EL (cell line): ENCODE results near the gene YARS1.
"Not testable (repeated sequence)": the region's sequence is repeated elsewhere in the genome, so short reads cannot be mapped to it uniquely, and the experiment has no call there.

Experiments
- DNase-seq: peaks from one replicate; pipeline ENCODE4 v3.0.0-alpha.2; 2016

The YARS1 gene

DNA sequence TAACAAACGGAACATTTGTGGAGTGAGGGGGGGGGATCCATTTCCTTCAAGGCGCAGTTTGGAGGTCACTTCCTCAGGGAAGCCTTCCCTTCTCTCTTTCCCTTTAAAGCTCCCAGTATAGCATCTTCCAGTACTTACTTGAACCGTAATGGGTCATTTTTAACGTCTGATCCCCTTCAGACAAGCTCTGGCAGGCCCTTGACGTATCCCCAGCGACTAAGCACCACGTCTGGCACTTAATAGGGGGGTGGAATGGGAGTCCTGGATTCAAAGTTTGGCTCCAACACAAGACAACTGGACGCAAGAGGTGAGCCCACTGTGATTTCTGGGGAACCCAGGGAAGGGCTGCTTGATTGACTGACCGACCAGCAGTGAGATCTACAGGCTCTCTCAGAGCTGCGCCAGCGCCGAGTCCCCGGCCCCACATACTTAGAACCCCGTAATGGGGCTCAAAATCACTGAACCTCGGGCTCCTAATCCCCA is 441 bp downstream of the YARS1 start:
- DNase-seq = peak; percentile 45

DNA sequence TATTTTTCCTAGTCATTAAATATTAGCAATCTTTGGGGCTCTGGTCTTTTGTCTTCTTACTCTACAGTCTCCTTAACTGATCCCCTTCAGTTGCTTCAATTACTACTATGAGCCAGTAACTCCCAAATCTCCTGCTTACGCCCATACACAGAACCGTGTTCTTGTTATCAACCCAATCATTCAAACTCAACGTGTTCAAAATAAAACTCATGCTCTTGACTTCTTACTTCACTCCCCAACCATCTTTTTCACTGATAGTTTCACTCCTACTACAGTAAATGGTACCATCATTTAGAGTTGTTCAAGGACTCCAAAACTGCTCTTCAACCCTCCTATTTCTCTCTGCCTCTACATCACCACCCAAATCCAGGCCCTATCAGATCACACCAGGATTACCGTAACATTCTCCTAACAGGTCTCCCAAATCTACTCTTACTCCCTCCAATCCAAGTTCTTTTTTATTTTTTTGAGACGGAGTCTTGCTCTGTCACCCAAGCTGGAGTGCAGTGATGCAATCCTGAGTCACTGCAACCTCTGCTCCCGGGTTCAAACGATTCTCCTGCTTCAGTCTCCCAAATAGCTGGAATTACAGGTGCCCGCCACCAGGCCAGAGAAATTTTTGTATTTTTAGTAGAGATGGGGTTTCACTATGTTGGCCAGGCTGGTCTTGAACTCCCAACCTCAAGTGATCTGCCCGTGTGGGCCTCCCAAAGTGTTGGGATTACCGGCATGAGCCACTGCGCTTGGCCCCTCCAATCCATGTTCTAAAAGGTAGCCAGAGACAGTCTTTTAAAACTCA is 3.0 kb downstream of the YARS1 start:
- DNase-seq = peak; percentile 68

DNA sequence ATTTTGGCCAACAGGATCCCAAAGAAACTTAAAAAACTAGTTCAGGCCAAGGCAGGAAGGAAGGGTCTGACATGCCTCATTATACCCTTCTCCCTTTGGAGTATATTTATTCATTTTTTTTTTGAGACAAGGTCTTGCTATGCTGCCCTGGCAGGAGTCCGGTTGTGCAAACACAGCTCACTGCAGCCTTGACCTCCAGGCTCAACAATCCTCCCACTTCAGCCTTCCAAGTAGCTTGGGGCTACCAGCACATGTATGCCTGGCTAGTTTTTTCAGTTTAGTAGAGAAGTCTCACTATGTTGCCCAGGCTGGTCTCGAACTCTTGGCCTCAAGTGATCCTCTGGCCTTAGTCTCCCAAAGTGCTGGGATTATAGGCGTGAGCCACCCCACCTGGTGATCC is 5.2 kb downstream of the YARS1 start:
- no peak for DNase-seq

DNA sequence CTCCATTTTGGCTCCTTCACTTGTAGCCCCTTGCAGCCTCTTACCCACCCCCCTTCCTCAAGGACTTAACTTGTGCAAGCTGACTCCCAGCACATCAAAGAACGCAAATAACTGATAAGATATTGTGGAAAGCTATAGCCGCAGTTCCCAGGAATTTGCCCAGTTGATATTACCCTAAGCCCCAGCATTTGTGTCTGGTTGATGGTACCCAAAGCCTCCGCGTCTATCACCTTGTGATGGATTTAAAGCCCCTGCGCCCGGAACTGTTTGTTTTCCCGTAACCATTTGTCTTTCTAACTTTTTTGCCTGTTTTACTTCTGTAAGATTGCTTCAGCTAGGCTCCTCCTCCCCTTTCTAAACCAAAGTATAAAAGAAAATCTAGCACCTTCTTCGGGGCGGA is 5.9 kb downstream of the YARS1 start:
- no peak for DNase-seq

DNA sequence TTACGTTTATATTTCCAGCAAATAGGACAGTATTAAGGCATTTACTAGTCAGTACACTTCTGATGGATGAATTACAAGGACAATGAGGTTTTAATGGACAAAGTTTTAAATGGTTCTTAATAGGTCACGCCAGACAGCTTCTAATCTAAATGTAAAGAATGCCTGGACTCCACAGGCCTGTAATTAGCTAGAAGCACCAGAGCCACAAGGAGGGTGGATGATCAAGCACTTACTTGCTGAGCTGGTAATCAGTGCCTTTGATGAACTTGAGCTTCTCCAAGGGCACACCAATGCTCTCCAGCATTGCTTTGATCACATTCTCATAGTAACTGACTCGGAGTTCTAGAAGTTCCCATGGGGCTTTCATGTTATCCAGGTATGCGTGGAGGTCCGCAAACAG is 6.8 kb downstream of the YARS1 start:
- no peak for DNase-seq

DNA sequence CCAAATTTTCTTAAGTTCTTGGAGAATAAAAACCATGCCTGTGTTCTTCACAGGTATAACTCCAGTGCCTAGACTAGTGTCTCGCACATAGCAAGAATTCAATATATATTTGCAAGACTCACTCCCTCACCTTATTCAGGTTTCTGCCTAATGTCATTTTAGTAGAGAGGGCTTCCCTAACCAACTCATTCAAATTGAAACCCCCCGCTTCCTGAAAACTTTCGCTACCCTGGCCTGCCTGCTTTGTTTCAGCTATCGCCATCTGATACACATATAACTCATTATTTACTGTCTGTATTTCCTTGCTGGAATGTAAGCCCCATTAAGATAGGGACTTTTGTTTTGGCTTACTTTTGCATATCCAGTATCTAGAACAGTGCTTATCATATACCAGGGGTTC is 8.6 kb downstream of the YARS1 start:
- no peak for DNase-seq

DNA sequence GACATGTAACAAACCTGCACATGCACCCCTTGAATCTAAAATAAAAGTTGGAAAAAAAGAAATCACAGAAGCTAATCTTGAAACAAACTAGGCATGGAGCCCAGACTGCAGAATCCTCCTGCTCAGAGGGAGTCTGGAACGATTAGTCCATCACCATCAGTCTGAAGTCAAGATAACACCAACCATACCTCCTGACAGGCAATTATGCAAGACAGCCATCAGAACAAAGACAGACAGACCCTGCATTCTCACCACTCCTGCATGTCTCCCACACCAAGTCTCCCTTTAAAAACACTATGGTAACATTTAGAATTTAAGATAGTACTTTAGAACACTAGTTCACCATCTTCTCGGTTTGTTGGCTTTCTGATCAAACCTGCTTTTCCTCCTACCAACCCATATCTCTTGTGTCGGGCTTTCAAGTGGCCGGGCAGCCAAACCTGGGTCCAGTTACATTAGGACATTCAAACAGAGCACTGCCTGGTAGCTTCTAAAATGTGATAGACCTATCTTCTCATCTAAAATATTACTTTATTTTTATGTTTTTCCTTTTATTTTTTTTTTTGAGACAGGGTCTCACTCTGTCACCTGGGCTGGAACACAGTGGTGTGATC is 10.1 kb downstream of the YARS1 start:
- no peak for DNase-seq

DNA sequence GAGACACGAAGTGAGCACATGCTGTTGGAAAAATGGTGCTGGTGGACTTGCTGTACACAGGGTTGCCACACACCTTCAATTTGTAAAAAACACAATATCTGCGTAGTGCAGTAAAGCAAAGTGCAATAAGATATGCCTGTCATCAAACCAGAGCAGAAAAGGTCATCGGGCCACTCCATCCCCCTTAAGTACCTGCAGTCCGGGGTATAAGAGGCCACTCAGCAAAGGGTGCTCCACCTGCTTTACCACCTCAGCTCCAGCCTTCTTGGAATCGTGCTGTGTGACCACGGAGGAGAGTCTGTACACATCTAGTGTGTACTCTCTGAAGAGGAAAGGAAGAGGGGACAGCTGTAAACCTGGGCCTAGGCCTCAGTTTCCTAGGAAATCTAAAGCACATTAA is 10.9 kb downstream of the YARS1 start:
- DNase-seq = no peak

DNA sequence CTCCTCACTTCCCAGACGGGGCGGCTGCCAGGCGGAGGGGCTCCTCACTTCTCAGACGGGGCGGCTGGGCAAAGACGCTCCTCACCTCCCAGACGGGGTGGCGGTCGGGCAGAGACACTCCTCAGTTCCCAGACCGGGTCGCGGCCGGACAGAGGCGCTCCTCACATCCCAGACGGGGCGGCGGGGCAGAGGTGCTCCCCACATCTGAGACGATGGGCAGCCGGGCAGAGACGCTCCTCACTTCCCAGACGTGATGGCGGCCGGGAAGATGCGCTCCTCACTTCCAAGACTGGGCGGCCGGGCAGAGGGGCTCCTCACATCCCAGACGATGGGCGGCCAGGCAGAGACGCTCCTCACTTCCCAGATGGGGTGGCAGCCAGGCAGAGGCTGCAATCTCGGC is 12.7 kb downstream of the YARS1 start:
- DNase-seq = not testable (repeated sequence)

DNA sequence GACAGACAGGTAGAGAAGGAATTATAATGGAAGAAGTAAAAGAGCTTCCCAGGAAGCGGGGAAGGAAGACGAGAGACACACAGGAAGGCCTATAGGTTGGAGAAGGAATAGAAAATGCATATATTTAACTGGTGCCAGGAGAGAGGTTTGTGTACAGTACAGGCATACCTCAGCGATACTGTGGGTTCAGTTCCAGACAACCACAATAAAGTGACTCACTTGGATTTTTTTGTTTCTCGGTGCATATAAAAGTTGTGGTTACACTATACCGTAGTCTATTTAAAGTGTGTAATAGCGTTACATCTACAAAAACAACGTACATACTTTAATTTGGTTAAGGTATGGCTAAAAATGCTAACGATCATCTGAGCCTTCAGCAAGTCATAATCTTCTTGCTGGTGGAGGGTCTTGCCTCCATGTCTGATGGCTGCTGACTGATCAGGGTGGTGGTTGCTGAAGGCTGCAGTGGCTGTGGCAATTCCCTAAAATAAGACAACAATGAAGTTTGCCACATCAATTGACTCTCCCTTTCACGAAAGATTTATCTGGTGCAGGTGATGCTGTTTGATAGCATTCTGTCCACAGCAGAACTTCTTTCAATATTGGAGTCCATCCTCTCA is 16.0 kb downstream of the YARS1 start:
- DNase-seq = peak; percentile 80

DNA sequence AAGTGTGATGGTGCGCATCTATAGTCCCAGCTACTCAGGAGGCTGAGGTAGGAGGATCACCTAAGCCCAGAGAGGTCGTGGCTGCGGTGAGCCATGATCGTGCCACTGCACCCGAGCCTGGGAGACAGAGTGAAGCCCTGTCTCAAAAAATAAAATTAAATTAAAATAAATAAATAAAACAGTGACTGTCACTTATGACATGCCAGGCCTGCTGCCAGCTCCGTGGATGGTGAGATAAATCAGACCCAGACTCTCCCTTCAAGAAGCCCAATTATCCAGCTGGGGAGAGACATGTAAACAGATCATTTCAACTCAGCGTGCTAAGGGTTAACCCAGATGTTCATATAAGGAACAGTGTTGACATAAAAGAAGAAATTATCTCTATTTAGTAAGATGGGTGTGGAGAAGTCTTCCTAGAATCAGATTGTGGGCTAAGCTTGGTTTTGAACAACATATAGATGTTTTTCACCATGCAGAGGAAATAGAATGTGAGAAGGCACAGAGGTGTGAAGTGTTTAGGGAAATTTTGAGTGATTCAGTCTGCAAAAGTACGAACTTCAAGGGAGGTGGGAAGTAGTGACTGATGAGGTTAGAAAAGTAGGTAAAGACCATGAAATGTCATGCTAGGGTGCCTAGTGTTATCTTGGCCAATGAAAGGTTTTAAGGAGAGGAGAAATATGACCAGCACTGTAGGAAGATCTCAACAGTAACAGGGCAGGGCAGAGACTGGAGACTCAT is 18.3 kb downstream of the YARS1 start:
- peak; percentile 15 for DNase-seq

DNA sequence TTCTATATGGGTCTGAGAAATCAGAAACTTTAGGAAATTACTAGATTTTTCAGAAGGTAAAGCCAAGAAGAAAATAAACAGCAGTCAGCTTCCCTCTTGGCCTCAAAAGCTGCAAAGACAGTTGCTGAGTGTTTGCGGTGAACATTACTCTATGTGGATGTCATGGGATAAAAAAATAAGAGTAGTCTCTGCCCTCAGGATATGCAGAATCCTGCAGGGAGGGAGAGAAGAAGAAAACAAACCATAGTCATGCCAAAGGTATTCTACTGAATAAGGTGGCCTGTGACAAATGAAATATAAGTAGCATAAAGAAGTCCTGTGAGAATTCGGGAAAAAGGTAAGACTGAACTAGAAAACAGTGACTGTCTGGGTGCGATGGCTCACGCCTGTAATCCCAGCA is 19.0 kb downstream of the YARS1 start:
- DNase-seq = peak; percentile 91

DNA sequence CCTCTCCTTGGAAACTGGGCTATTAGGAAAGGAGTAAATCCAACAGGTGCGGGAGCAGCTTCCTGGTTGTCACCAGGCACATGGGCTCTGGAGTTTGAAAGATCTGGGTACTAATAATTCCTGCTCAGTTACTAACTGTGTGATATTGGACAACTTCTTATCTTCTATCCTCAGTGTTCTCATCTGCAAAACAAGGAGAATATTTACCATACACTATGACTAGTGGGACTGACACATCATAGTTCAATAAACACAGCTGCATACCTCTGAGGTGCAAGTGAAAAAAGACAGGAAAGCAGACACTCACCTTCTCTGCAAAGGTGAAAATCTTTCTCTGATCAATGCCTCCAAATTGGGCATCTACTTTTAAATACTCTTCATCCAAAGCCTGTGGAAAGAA is 19.7 kb downstream of the YARS1 start:
- no peak for DNase-seq

DNA sequence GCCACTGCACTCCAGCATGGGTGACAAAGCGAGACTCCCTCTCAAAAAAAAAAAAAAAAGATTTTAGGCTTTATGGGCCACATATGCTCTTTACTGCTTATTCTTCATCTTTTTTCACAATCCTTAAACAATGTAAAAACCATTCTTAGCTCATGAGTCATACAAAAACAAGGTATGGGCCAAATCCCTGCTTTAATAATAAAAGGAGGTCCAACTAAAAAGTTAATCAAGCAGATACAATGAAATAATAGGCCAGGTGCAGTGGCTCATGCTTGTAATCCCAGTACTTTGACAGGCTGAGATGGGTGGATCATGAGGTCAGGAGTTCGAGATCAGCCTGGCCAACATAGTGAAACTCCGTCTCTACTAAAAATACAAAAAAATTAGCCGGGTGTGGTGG is 21.4 kb downstream of the YARS1 start:
- peak; percentile 61 for DNase-seq

DNA sequence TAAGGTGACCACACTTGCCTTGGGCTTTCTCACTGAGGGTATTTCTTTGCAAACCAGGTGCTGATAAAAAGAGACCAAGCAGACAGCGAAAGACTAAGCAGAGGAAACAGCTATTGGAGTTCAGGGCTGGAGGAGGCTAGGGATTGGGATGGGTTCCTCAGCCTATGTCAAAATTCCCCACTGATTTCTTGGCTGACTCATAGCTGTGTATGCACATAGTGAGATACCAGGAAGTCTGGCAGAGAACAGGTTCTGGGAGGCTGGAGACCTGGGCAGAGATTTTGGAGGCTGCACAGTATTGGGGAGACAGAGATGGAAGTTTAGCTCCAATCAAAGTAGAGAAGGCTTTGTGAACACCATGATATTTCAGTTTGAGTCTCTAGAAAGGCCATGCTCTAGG is 25.3 kb downstream of the YARS1 start:
- peak; percentile 51 for DNase-seq

DNA sequence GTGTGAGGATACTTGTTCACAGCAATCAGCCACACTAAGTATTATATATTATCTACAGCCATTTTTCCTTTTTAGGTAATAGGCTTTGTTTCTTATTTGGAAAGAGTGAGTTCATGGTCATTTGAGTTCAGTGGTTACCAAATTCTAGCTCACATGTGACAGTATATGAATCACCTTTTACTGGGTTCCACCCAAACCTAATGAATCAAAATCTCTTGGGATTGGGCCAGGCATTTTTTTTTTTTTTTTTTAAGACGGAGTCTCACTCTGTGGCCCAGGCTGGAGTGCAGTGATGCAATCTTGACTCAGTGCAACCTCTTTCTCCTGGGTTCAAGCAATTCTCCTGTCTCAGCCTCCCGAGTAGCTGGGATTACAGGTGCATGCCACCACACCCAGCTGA is 27.8 kb downstream of the YARS1 start:
- peak; percentile 82 for DNase-seq

DNA sequence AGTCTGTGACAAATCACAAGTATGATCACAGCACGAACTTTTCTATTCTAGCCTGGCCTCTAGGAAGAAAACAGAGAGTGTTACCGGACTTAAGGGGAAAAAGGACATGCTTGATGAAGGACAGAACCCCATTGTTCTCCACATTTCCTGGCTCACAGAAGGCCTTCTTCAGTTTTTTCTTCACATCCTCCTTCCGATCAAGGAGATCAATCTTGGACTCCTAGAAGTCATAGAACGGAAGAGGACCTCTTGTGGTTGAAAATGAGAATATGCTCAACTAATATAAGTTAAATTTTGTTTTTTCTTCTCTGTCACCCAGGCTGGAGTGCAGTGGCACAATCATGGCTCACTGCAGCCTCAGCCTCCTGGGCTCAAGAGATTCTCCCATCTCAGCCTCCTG is 30.3 kb downstream of the YARS1 start:
- no peak for DNase-seq

DNA sequence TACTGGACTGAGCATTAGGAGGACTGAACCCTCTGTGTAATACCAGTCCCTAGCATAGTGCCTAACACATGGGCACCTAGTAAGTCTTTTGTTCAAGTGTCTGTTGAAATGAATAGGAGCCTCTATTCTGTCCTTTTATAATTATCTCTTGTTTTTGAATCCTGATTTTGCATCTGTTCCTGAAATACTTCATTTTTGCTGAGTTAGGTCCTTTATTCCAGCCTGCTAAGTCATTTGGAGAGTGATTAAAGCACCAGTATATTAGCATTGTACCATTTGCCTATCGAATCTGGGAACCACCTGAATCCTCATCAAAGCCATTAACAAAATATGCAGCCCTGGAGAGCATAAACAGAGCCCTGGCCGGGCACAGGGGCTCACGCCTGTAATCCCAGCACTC is 32.3 kb downstream of the YARS1 start:
- no peak for DNase-seq

DNA sequence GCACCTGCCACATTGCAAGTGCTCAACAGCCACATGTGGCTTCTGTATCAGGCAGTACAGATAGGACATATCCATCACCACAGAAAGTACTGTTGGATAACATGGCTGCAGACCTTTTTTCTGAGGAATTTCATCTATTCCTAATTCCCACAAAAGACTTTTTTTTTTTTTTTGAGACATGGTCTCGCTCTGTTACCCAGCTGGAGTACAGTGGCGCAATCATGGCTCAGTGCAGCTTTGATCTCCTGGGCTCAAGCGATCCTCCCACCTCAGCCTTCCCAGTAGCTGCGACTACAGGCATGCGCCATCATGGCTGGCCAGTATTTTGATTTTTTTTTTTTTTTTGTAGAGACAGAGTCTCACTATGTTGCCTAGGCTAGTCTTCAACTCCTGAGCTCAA is 33.3 kb downstream of the YARS1 start:
- no peak for DNase-seq

DNA sequence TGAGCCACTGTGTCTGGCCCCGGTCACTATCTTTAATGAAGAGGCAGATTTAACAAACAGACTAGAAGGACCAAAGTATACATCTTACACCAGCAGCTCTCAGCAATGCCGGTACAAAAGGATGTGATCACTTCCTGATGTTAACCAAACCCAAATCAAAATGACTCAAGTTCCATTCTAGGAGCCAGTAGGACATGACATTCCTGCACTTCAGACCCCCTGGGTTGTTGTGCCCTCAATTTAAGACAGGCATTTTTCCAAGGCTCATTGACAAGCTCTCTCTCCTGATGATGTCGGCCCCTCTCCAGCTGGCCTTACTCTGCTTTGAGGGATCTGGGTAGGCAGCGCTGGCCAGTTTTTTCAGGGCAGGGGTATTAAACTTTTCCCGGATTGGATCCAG is 35.1 kb downstream of the YARS1 start:
- peak; percentile 55 for DNase-seq

DNA sequence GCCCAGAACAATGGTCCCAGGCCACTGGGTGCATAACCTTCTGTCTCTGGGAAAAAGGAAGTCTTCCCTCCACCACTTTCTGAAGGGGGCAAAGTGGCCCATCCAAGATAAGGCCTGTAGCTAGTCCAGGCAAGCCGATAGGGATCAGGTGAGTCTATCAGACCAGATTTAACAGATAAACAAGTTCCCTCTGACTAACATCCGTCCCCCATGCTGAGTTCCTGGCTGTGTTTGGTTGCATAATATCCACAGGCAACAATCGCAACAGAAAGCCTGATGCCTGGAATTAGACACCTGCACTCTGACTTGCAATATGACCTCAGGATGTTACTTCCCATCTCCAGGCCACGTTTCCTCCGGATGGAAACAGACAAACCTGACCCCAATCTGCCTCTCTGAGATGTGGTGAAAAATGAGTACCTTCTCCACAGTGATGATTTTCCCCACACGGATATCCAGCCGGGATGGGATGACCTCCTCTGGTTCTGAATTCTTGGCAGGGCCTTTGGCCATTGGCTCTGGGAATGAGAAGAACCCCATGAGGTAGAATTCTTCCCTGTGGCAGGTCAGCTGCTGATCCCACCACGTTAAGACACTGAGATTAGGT is 36.4 kb downstream of the YARS1 start:
- no peak for DNase-seq

DNA sequence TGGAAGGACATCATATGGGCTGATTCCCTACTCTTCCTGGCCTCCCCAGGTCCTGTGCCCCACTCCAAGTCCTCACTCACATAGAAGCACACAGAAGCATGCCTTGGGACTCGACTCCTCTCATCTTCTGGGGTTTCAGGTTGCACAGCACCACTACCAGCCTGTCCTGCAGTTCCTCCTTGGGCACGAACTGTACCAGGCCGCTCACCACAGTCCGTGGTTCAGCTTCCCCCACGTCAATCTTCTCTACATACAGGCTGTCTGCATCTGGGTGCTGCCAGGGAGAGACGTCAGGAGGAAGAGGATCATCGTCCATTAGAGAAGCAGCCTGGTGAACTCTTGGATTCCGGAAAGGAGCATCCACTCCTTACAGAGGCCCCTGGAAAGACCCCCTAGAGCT is 37.2 kb downstream of the YARS1 start:
- DNase-seq = no peak

DNA sequence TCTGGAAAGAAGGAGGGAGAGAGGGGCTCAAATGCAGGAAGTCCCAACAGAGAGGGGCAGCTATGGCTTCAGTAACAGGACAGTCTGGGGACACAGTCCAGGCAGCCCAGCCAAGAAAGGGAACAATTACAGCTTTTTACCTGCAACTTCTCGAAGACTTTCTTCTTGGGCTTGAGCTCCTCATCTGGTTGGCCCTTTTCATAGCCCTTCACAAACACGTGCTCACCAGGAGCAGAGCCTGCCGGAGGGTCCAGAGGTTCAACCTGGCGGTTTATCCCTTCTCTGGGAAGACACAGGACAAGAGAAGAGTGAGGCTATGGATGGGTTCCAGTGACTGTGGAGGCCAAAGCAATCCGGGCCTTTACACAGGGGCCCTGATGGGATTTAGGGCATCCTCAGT is 37.9 kb downstream of the YARS1 start:
- no peak for DNase-seq
